Upper lobe of left lung (tissue), 4 donors: ENCODE measurements around the gene ADGRL3.

Experiments
- EP300 ChIP-seq, 4 donors: sonication (generic); formaldehyde crosslinking; IDR thresholded peaks; one replicate each; pipeline ENCODE4 v1.5.1; 2017; ENCODE audit warnings: antibody characterized with exemption in 4 of 4, control low read depth in 2 of 4
- POLR2A ChIP-seq, 4 donors: fragments of 450-650 bp; IDR thresholded peaks; one replicate each; pipeline ENCODE4 v1.5.1; 2016 to 2017; ENCODE audit warnings: antibody characterized with exemption in 4 of 4, mild to moderate bottlenecking in 2 of 4
- POLR2AphosphoS5 ChIP-seq, 2 donors: sonication (generic); formaldehyde crosslinking; IDR thresholded peaks; one replicate each; pipeline ENCODE4 v1.5.1; 2017; ENCODE audit warnings: antibody characterized with exemption in 2 of 2
- TF ChIP-seq, protein P1 (sequence below), 6 experiments: fragments of 450-650 bp in 4 of 6; fragments of 200-600 bp in 2 of 6; sonication (generic) in 2 of 6; IDR thresholded peaks; one replicate each; pipeline ENCODE4 v1.5.1; 2016 to 2019; ENCODE audit warnings: antibody characterized with exemption in 6 of 6

- TF ChIP-seq, protein P1, sequence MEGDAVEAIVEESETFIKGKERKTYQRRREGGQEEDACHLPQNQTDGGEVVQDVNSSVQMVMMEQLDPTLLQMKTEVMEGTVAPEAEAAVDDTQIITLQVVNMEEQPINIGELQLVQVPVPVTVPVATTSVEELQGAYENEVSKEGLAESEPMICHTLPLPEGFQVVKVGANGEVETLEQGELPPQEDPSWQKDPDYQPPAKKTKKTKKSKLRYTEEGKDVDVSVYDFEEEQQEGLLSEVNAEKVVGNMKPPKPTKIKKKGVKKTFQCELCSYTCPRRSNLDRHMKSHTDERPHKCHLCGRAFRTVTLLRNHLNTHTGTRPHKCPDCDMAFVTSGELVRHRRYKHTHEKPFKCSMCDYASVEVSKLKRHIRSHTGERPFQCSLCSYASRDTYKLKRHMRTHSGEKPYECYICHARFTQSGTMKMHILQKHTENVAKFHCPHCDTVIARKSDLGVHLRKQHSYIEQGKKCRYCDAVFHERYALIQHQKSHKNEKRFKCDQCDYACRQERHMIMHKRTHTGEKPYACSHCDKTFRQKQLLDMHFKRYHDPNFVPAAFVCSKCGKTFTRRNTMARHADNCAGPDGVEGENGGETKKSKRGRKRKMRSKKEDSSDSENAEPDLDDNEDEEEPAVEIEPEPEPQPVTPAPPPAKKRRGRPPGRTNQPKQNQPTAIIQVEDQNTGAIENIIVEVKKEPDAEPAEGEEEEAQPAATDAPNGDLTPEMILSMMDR (IDR thresholded peaks at IDR 0.05), result no peak
- TF ChIP-seq POLR2AphosphoS5 (IDR thresholded peaks at IDR 0.05) (no peak), POLR2A (IDR thresholded peaks at IDR 0.05) (no peak), EP300 (IDR thresholded peaks at IDR 0.05) (no peak)
Measured at GRCh38 chr4:61447918-61448317, 247.8 kb downstream of the ADGRL3 start.
